IMR-90 (cell line): ENCODE data around the gene SNRPE. TPM values are rescaled to one million over a fixed set of nuclear protein-coding genes. Genes with fewer than 3 reads are reported as not detected.

Experiments used
- ATAC-seq: fragments of 200-7000 bp; cut with Tn5 transposase; 2 replicates; pipeline ENCODE4 v1.9.1; 2020; ENCODE audit warnings: low read depth, mild to moderate bottlenecking, moderate library complexity
- BruUV-seq: library from RNA; stranded (reverse); fragments of 400-500 nt; replicated peaks from 2 replicates; lab custom pipeline; 2021; lab: Mats Ljungman, UMichigan
- CTCF ChIA-PET: fragments of 300-600 bp; formaldehyde crosslinking; extraction: SDS; loops from one replicate; lab custom pipeline; 2021; ENCODE audit warnings: antibody characterized with exemption; lab: Yijun Ruan, JAX
- POLR2A ChIA-PET: fragments of 300-600 bp; sonication (Branson Sonifier 250); formaldehyde crosslinking; loops from one replicate; lab custom pipeline; 2022; ENCODE audit warnings: antibody characterized with exemption; ENCODE audit not compliant: unreplicated experiment; lab: Charles Lee
- DNase-seq: peaks from one replicate; pipeline ENCODE4 v3.0.0; 2013
- H2AFZ ChIP-seq: replicated peaks from 2 replicates; pipeline ENCODE3; 2013; ENCODE audit warnings: low read length, mild to moderate bottlenecking; ENCODE audit not compliant: poor library complexity
- H2AK5ac ChIP-seq: 2 replicates; pipeline ENCODE4 v1.6.1; 2013; ENCODE audit warnings: low read depth, low read length, inconsistent platforms
- H2AK9ac ChIP-seq: replicated peaks from 2 replicates; pipeline ENCODE3; 2013; ENCODE audit warnings: mild to moderate bottlenecking, low read depth, low read length, moderate library complexity; ENCODE audit not compliant: poor library complexity
- H2BK120ac ChIP-seq: 2 replicates; pipeline ENCODE4 v1.6.1; 2013; ENCODE audit warnings: low read depth, low read length, inconsistent platforms
- H2BK15ac ChIP-seq: 3 replicates; pipeline ENCODE4 v1.6.1; 2013; ENCODE audit warnings: low read depth, low read length, inconsistent platforms
- H2BK20ac ChIP-seq: 2 replicates; pipeline ENCODE4 v1.6.1; 2013; ENCODE audit warnings: low read depth, mild to moderate bottlenecking, inconsistent platforms, low read length, moderate library complexity
- H2BK5ac ChIP-seq: 2 replicates; pipeline ENCODE4 v1.6.1; 2013; ENCODE audit warnings: mild to moderate bottlenecking, low read depth, low read length, inconsistent platforms; ENCODE audit not compliant: poor library complexity, severe bottlenecking
- H3K14ac ChIP-seq: replicated peaks from 2 replicates; pipeline ENCODE4 v1.6.1; 2013; ENCODE audit warnings: low read depth, low read length, inconsistent platforms
- H3K18ac ChIP-seq: 2 replicates; pipeline ENCODE4 v1.6.1; 2013; ENCODE audit warnings: low read depth, low read length, control low read depth
- H3K23ac ChIP-seq: 2 replicates; pipeline ENCODE4 v1.6.1; 2013; ENCODE audit warnings: low read depth, low read length, inconsistent platforms
- H3K27ac ChIP-seq: 2 replicates; pipeline ENCODE4 v1.5.1; 2013; ENCODE audit warnings: mild to moderate bottlenecking, control low read depth, low read length; ENCODE audit not compliant: insufficient read depth
- H3K27me3 ChIP-seq: 2 replicates; pipeline ENCODE4 v1.6.1; 2013; ENCODE audit warnings: low read length; ENCODE audit not compliant: control insufficient read depth, insufficient read depth
- H3K36me3 ChIP-seq: 2 replicates; pipeline ENCODE4 v1.6.1; 2013; ENCODE audit warnings: low read length, mixed read lengths; ENCODE audit not compliant: control insufficient read depth, insufficient read depth
- H3K4ac ChIP-seq: 2 replicates; pipeline ENCODE4 v1.6.1; 2013; ENCODE audit warnings: low read depth, low read length, inconsistent platforms
- H3K4me1 ChIP-seq: 2 replicates; pipeline ENCODE4 v1.6.1; 2013; ENCODE audit warnings: low read length, mixed read lengths; ENCODE audit not compliant: control insufficient read depth, insufficient read depth
- H3K4me2 ChIP-seq: 2 replicates; pipeline ENCODE4 v1.6.1; 2013; ENCODE audit warnings: low read depth, mild to moderate bottlenecking, control low read depth, low read length, moderate library complexity
- H3K4me3 ChIP-seq: 2 replicates; pipeline ENCODE4 v1.5.1; 2013; ENCODE audit warnings: low read depth, mild to moderate bottlenecking, control low read depth, low read length, moderate library complexity; ENCODE audit not compliant: insufficient read depth
- H3K56ac ChIP-seq: 2 replicates; pipeline ENCODE4 v1.6.1; 2013; ENCODE audit warnings: low read length, inconsistent platforms; ENCODE audit not compliant: insufficient read depth; ENCODE audit errors: extremely low read depth
- H3K79me1 ChIP-seq, 2 experiments: 2 replicates each; pipeline ENCODE4 v1.6.1; 2013; ENCODE audit warnings: low read length in 2 of 2, inconsistent platforms in 1 of 2, low read depth in 1 of 2
- H3K9ac ChIP-seq: 2 replicates; pipeline ENCODE4 v1.6.1; 2013; ENCODE audit warnings: low read depth, low read length, control low read depth
- H3K9me1 ChIP-seq: 2 replicates; pipeline ENCODE4 v1.6.1; 2013; ENCODE audit warnings: low read length, inconsistent platforms; ENCODE audit not compliant: insufficient read depth
- H3K9me3 ChIP-seq: 2 replicates; pipeline ENCODE4 v1.6.1; 2013; ENCODE audit warnings: low read length; ENCODE audit not compliant: control insufficient read depth, insufficient read depth
- H4K20me1 ChIP-seq: 2 replicates; pipeline ENCODE4 v1.6.1; 2013; ENCODE audit warnings: low read length, inconsistent platforms; ENCODE audit not compliant: insufficient read depth
- H4K5ac ChIP-seq: 2 replicates; pipeline ENCODE4 v1.6.1; 2013; ENCODE audit warnings: mild to moderate bottlenecking, low read depth, low read length, control low read depth
- H4K8ac ChIP-seq, 2 experiments: 2 replicates each; pipeline ENCODE4 v1.6.1; 2013; ENCODE audit warnings: low read depth in 2 of 2, low read length in 2 of 2, control low read depth in 1 of 2, inconsistent platforms in 1 of 2
- H4K91ac ChIP-seq: 2 replicates; pipeline ENCODE4 v1.6.1; 2013; ENCODE audit warnings: low read depth, low read length, inconsistent platforms; ENCODE audit not compliant: insufficient read depth
- BHLHE40 ChIP-seq: fragments of 150-350 bp; IDR thresholded peaks from 2 replicates; pipeline ENCODE4 v1.6.1; 2016; ENCODE audit warnings: mild to moderate bottlenecking, low read depth, low read length
- CHD1 ChIP-seq: IDR thresholded peaks from 2 replicates; pipeline ENCODE4 v1.6.1; 2012; ENCODE audit warnings: low read depth, low read length, improper control_type of control experiment
- CTCF ChIP-seq: conservative IDR thresholded peaks from 2 replicates; pipeline ENCODE4 v1.5.1; 2012; ENCODE audit warnings: mild to moderate bottlenecking, low read depth, low read length, improper control_type of control experiment
- ELK1 ChIP-seq: fragments of 150-350 bp; IDR thresholded peaks from 2 replicates; pipeline ENCODE4 v1.6.1; 2016; ENCODE audit warnings: low read depth, mild to moderate bottlenecking, low read length, moderate library complexity, borderline replicate concordance
- MAFK ChIP-seq: IDR thresholded peaks from 2 replicates; pipeline ENCODE4 v1.6.1; 2012; ENCODE audit warnings: low read depth, low read length, improper control_type of control experiment
- MAZ ChIP-seq: IDR thresholded peaks from 2 replicates; pipeline ENCODE4 v1.6.1; 2012; ENCODE audit warnings: low read depth, mild to moderate bottlenecking, low read length, improper control_type of control experiment, moderate library complexity, borderline replicate concordance
- MXI1 ChIP-seq: IDR thresholded peaks from 2 replicates; pipeline ENCODE4 v1.6.1; 2012; ENCODE audit warnings: low read depth, mild to moderate bottlenecking, low read length, moderate library complexity, borderline replicate concordance
- NFE2L2 ChIP-seq: fragments of 150-350 bp; IDR thresholded peaks from 2 replicates; pipeline ENCODE4 v1.6.1; 2016; ENCODE audit warnings: low read depth, mild to moderate bottlenecking, low read length
- POLR2A ChIP-seq: IDR thresholded peaks from 2 replicates; pipeline ENCODE4 v1.6.1; 2012; ENCODE audit warnings: mild to moderate bottlenecking, low read depth, low read length
- RAD21 ChIP-seq: IDR thresholded peaks from 2 replicates; pipeline ENCODE4 v1.6.1; 2012; ENCODE audit warnings: low read length, improper control_type of control experiment
- RFX5 ChIP-seq: IDR thresholded peaks from 2 replicates; pipeline ENCODE4 v1.8.0; 2012; ENCODE audit warnings: low read depth, mild to moderate bottlenecking, low read length, moderate library complexity
- SMC3 ChIP-seq: fragments of 150-350 bp; IDR thresholded peaks from 2 replicates; pipeline ENCODE4 v1.6.1; 2016; ENCODE audit warnings: low read depth, mild to moderate bottlenecking, antibody characterized with exemption, low read length, moderate library complexity
- USF2 ChIP-seq: fragments of 150-350 bp; IDR thresholded peaks from 2 replicates; pipeline ENCODE4 v1.6.1; 2017; ENCODE audit warnings: mild to moderate bottlenecking, antibody characterized with exemption, low read length, low read depth
- WGBS, 2 experiments: methylation state at CpG; one replicate each; pipeline versions ENCODE4 v1.1.5 to v1.1.7; 2013; ENCODE audit warnings: missing lambda C conversion rate in 2 of 2; ENCODE audit not compliant: insufficient read length in 1 of 2; ENCODE audit errors: extremely low coverage in 2 of 2; 5-methylcytosine and 5-hydroxymethylcytosine counted together
- dilution Hi-C: fragments of 300-500 bp; cut with HindIII; formaldehyde crosslinking; loops from one replicate; pipeline ENCODE4 v1.14.3; 2018; ENCODE audit warnings: low sequenced_read_pairs; ENCODE audit not compliant: unreplicated experiment
- in situ Hi-C: fragments of 300-500 bp; cut with MboI; formaldehyde crosslinking; loops from 3 replicates; pipeline ENCODE4 v1.14.3; 2019; ENCODE audit warnings: low sequenced_read_pairs, inconsistent platforms, mixed read lengths
- intact Hi-C: fragments of 100-400 bp; cut with micrococcal nuclease; formaldehyde crosslinking; loops from 2 replicates; pipeline ENCODE4 v1.10.0; 2022
- polyA plus RNA-seq, 3 experiments: library from polyadenylated mRNA; depleted of rRNA; stranded (reverse); fragments of >200 nt; gene quantifications; 2 replicates each; pipeline ENCODE4 v1.2.3, GENCODE V29; 2012; ENCODE audit warnings: low replicate concordance in 1 of 3
- total RNA-seq: library from RNA; depleted of rRNA; stranded (reverse); fragments of >200 nt; gene quantifications from 2 replicates; pipeline ENCODE4 v1.2.3, GENCODE V29; 2012

The SNRPE gene
- total and polyA plus RNA-seq, 2 of the 4 experiments (the other 2 are of a cell fraction): 43.6 to 219 TPM

GRCh38 chr1:203898458-203899352, 37.3 kb downstream of the SNRPE start (continued):
- no peak for TF ChIP-seq CTCF

GRCh38 chr1:203899353-203899716, 37.9 kb downstream of the SNRPE start:
- Histone ChIP-seq H3K4me3 (no peak overlapping the region), H2AK9ac (no peak overlapping the region), H2AFZ (no peak overlapping the region), H3K4ac (no peak overlapping the region), H3K4me1 (no peaks in the 10 kb centered on the region), H4K20me1 (no peaks in the 10 kb centered on the region), H3K36me3 (no peaks in the 10 kb centered on the region), H3K27ac (no peak overlapping the region), H3K9ac (no peak overlapping the region), H3K23ac (no peak overlapping the region), H3K56ac (no peak overlapping the region), H2BK120ac (no peak overlapping the region), H2BK20ac (no peak overlapping the region), H2BK5ac (no peak overlapping the region), H4K8ac (no peak overlapping the region), H4K5ac (no peak overlapping the region), H3K4me2 (no peak overlapping the region), H2AK5ac (no peak overlapping the region), H3K14ac (no peak overlapping the region), H3K9me1 (no peaks in the 10 kb centered on the region), H2BK15ac (no peak overlapping the region), H3K18ac (no peak overlapping the region), H3K9me3 (peaks cover 3% of the 10 kb centered on the region), H3K27me3 (no peaks in the 10 kb centered on the region), H3K79me1 (no peaks in the 10 kb centered on the region), H4K91ac (no peak overlapping the region)
- intact Hi-C loops: no loop called here
- ChIA-PET POLR2A (no interaction called here), CTCF (no interaction called here)
- DNase-seq (no peak), ATAC-seq (no peak)
- WGBS, 2 experiments: no CpG with 5 or more reads among the region's 1 CpG
- dilution Hi-C loops: no loop called here
- in situ Hi-C loops: no loop called here
- BruUV-seq: no TSS peak
- TF ChIP-seq BHLHE40: no peak
- no peak for TF ChIP-seq MXI1
- no peak for TF ChIP-seq RAD21
- no peak for TF ChIP-seq USF2
- TF ChIP-seq ELK1: no peak
- no peak for TF ChIP-seq SMC3
- TF ChIP-seq MAZ: no peak
- TF ChIP-seq NFE2L2: no peak
- no peak for TF ChIP-seq POLR2A
- no peak for TF ChIP-seq RFX5
- TF ChIP-seq CHD1: no peak
- no peak for TF ChIP-seq MAFK
